KMS-11 (cell line): ENCODE results near the gene HINFP.

Experiments used
- H2AFZ ChIP-seq: fragments of 200-600 bp; sonication (generic); 2 replicates; pipeline ENCODE4 v1.6.1; 2016; ENCODE audit warnings: antibody characterized with exemption, mixed run types, low read depth
- H3K27ac ChIP-seq: fragments of 200-600 bp; sonication (generic); 2 replicates; pipeline ENCODE4 v1.6.1; 2016; ENCODE audit warnings: mild to moderate bottlenecking, mixed run types
- H3K27me3 ChIP-seq: fragments of 200-600 bp; sonication (generic); 2 replicates; pipeline ENCODE4 v1.6.1; 2017; ENCODE audit warnings: mild to moderate bottlenecking, low read depth, mixed run types, moderate library complexity; ENCODE audit not compliant: insufficient read depth
- H3K36me3 ChIP-seq: fragments of 200-600 bp; sonication (generic); 2 replicates; pipeline ENCODE4 v1.6.1; 2017; ENCODE audit warnings: mild to moderate bottlenecking, mixed run types; ENCODE audit not compliant: insufficient read depth
- H3K4me1 ChIP-seq: fragments of 200-600 bp; sonication (generic); 2 replicates; pipeline ENCODE4 v1.6.1; 2016; ENCODE audit warnings: mild to moderate bottlenecking, low read depth, mixed run types; ENCODE audit not compliant: poor library complexity, severe bottlenecking
- H3K4me2 ChIP-seq: fragments of 200-600 bp; sonication (generic); 2 replicates; pipeline ENCODE4 v1.7.0; 2016; ENCODE audit warnings: mild to moderate bottlenecking, mixed run types
- H3K4me3 ChIP-seq: fragments of 200-600 bp; sonication (generic); IDR thresholded peaks from 2 replicates; pipeline ENCODE4 v1.6.1; 2017; ENCODE audit warnings: low read depth, low read length, mixed read lengths; ENCODE audit not compliant: insufficient read depth
- H3K79me2 ChIP-seq: fragments of 200-600 bp; sonication (generic); 2 replicates; pipeline ENCODE4 v1.6.1; 2016; ENCODE audit warnings: low read depth, mixed run types; ENCODE audit not compliant: insufficient read depth
- H3K9ac ChIP-seq: fragments of 200-600 bp; sonication (generic); 2 replicates; pipeline ENCODE4 v1.6.1; 2016; ENCODE audit warnings: mild to moderate bottlenecking, mixed run types
- H4K20me1 ChIP-seq: fragments of 200-600 bp; sonication (generic); 2 replicates; pipeline ENCODE4 v1.6.1; 2016; ENCODE audit warnings: mild to moderate bottlenecking, mixed run types; ENCODE audit not compliant: insufficient read depth
- TF ChIP-seq, protein P1 (sequence below): fragments of 200-600 bp; sonication (generic); conservative IDR thresholded peaks from 2 replicates; pipeline ENCODE4 v1.6.1; 2017; ENCODE audit warnings: low read depth, mild to moderate bottlenecking, antibody characterized with exemption, low read length, moderate library complexity, mixed read lengths

Gene HINFP

DNA sequence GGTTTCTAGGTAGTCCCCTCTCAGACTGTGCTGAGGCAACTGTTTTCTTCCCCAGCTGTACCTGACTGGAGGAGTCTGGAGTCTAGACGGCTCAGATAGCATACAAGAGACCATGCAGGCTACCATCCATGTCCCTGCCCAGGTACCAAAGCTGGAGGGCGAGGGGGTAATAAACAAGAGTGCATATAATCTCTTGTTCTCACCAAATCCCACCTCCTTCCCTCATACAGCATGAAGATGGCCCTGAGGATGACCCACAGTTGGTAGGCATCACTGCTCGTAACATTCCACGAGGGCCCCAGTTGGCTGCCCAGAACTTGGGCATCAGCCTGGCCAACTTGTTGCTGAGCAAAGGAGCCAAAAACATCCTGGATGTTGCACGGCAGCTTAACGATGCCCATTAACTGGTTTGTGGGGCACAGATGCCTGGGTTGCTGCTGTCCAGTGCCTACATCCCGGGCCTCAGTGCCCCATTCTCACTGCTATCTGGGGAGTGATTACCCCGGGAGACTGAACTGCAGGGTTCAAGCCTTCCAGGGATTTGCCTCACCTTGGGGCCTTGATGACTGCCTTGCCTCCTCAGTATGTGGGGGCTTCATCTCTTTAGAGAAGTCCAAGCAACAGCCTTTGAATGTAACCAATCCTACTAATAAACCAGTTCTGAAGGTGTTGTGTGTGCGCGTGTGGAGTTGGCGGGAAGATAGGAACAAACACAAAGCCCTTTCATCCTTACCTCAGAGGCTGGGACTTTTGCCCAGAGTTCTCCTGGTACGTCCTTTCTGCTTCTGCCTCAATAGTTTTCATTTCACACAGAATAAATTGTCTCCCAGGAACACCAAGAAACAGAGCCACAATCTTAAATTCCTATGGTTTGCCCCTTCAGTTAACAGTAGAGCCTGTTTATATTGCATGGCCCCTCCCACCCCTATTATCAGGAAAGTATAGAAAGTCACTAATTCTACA, 28.2 kb upstream of the HINFP start:
- no peak overlapping the region for H2AFZ ChIP-seq
- no peaks in the 10 kb centered on the region for H3K27me3 ChIP-seq
- H3K27ac ChIP-seq = peak overlapping the region; percentile 69; the same call in 1 of the 2 replicates
- H3K79me2 ChIP-seq = peaks cover 24% of the 10 kb centered on the region
- no peak overlapping the region for H3K4me3 ChIP-seq
- H3K4me2 ChIP-seq = peak overlapping the region; percentile 91
- peaks cover 21% of the 10 kb centered on the region for H3K4me1 ChIP-seq
- TF ChIP-seq, protein P1, sequence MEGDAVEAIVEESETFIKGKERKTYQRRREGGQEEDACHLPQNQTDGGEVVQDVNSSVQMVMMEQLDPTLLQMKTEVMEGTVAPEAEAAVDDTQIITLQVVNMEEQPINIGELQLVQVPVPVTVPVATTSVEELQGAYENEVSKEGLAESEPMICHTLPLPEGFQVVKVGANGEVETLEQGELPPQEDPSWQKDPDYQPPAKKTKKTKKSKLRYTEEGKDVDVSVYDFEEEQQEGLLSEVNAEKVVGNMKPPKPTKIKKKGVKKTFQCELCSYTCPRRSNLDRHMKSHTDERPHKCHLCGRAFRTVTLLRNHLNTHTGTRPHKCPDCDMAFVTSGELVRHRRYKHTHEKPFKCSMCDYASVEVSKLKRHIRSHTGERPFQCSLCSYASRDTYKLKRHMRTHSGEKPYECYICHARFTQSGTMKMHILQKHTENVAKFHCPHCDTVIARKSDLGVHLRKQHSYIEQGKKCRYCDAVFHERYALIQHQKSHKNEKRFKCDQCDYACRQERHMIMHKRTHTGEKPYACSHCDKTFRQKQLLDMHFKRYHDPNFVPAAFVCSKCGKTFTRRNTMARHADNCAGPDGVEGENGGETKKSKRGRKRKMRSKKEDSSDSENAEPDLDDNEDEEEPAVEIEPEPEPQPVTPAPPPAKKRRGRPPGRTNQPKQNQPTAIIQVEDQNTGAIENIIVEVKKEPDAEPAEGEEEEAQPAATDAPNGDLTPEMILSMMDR = no peak
- H4K20me1 ChIP-seq = peaks cover 9% of the 10 kb centered on the region
- H3K9ac ChIP-seq = peak overlapping the region; percentile 87; the same call in 1 of the 2 replicates
- 0 out of 2 replicates have a peak, but pooled peaks cover 3% of the 10 kb centered on the region for H3K36me3 ChIP-seq

DNA sequence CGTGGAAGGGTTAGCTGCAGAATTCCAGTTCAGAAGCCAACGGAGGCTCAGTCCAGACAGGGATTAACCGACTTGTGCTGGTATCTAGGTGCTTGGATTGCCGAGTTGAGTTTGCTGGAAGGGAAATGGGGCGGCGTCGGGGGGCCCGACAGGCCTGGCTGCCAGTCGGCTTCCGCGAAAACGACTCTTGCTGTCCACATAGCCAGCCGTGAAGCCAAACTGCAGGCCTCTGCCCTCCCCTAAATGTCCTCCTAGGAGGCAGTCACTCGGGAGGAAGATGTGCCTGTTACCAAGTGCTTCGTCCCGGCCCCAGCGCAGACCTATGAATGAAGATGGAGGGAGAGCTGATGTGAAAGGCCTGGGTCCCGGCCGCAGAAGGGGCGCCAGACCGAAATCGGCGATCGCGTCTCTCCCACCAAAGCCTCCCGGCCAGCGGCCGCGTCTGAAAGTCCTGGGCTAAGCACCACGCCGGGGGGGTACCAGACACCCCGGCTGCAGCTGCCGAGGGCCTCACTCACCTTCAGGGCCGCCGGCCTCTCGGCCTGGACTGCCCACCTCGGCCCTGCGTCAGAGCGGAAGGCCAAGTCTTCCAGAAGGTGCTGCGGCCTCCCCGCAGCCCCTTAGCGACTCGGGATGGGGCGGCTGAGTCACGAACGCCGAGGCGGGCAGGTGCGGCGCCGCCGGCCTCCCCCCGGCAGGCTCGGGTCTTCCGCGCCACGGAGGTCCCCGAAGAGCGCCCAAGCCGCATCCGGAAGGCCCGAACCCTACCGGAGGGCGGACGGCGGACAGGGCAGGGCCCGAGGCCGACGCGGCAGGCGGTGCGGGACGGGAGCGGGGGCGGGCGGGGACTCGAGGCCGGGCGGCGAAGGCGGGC, 27.2 kb upstream of the HINFP start:
- no peaks in the 10 kb centered on the region for H3K27me3 ChIP-seq
- TF ChIP-seq, protein P1 = no peak
- H3K27ac ChIP-seq = peak overlapping the region; percentile 69
- peaks cover 24% of the 10 kb centered on the region for H3K79me2 ChIP-seq
- H3K36me3 ChIP-seq = 0 out of 2 replicates have a peak, but pooled peaks cover 3% of the 10 kb centered on the region
- no peak overlapping the region for H2AFZ ChIP-seq
- peak overlapping the region; percentile 91 for H3K4me2 ChIP-seq
- H3K9ac ChIP-seq = peak overlapping the region; percentile 87
- H3K4me3 ChIP-seq = no peak overlapping the region
- peaks cover 9% of the 10 kb centered on the region for H4K20me1 ChIP-seq
- H3K4me1 ChIP-seq = peaks cover 21% of the 10 kb centered on the region

- Histone ChIP-seq H3K4me1 (peaks cover 22% of the 10 kb centered on the region), H3K79me2 (peaks cover 27% of the 10 kb centered on the region), H3K27ac (peak overlapping the region; percentile 69), H2AFZ (no peak overlapping the region), H3K36me3 (0 out of 2 replicates have a peak, but pooled peaks cover 3% of the 10 kb centered on the region), H3K9ac (peak overlapping the region; percentile 87), H4K20me1 (peaks cover 9% of the 10 kb centered on the region), H3K27me3 (no peaks in the 10 kb centered on the region), H3K4me3 (no peak overlapping the region), H3K4me2 (peak overlapping the region; percentile 25; the same call in 1 of the 2 replicates)
- TF ChIP-seq, protein P1 = 0 out of 2 replicates have a peak, but pooled peaks have one; percentile 14
These were observed 26.6 kb upstream of the HINFP start for GRCh38 chr11:119094816-119095065.

GRCh38 chr11:119095066-119095880, 26.1 kb upstream of the HINFP start:
- H3K79me2 ChIP-seq = peaks cover 32% of the 10 kb centered on the region
- H2AFZ ChIP-seq = peak overlapping the region; percentile 17; the same call in 1 of the 2 replicates
- H4K20me1 ChIP-seq = peaks cover 9% of the 10 kb centered on the region
- peaks cover 27% of the 10 kb centered on the region for H3K4me1 ChIP-seq
- 0 out of 2 replicates have a peak, but pooled peaks cover 3% of the 10 kb centered on the region for H3K36me3 ChIP-seq
- H3K4me3 ChIP-seq = no peak overlapping the region
- H3K27ac ChIP-seq = peak overlapping the region; percentile 69
- TF ChIP-seq, protein P1 = peak; percentile 2; the same call in 1 of the 2 replicates
- no peaks in the 10 kb centered on the region for H3K27me3 ChIP-seq
- peak overlapping the region; percentile 71 for H3K4me2 ChIP-seq
- peak overlapping the region; percentile 87 for H3K9ac ChIP-seq
